BE2C (cell line): Measurements from ENCODE around the gene DENND1A.

Source experiments
- DNase-seq: peaks from one replicate; pipeline ENCODE4 v3.0.0-alpha.2; 2020
- H3K27me3 ChIP-seq: fragments of 250-450 bp; sonication (Bioruptor Pico); 2 replicates; pipeline ENCODE4 v1.5.1; 2020; ENCODE audit warnings: mild to moderate bottlenecking
- H3K36me3 ChIP-seq: fragments of 250-450 bp; sonication (Bioruptor Pico); 2 replicates; pipeline ENCODE4 v1.5.1; 2020; ENCODE audit warnings: mild to moderate bottlenecking
- H3K4me1 ChIP-seq: fragments of 250-450 bp; sonication (Bioruptor Pico); 2 replicates; pipeline ENCODE4 v1.5.1; 2020
- H3K4me3 ChIP-seq: 2 replicates; pipeline ENCODE4 v1.5.1; 2011; ENCODE audit warnings: low read depth, low read length
- H3K9me3 ChIP-seq: fragments of 250-450 bp; sonication (Bioruptor Pico); 2 replicates; pipeline ENCODE4 v1.5.1; 2020
- CTCF ChIP-seq: IDR thresholded peaks from 2 replicates; pipeline ENCODE4 v1.5.1; 2012; ENCODE audit warnings: mild to moderate bottlenecking, low read depth, low read length

DENND1A gene

GRCh38 chr9:123373447-123373923 lies 556.4 kb downstream of the DENND1A start:
- Histone ChIP-seq H3K9me3 (no peaks in the 10 kb centered on the region), H3K4me1 (peaks cover 16% of the 10 kb centered on the region), H3K4me3 (peak overlapping the region; percentile 20; the same call in 1 of the 2 replicates), H3K36me3 (no peaks in the 10 kb centered on the region), H3K27me3 (peaks cover 40% of the 10 kb centered on the region)
- DNase-seq, result no peak
- TF ChIP-seq CTCF, result no peak

- Histone ChIP-seq H3K4me3 (no peak overlapping the region), H3K9me3 (no peaks in the 10 kb centered on the region), H3K36me3 (no peaks in the 10 kb centered on the region), H3K27me3 (peaks cover 40% of the 10 kb centered on the region), H3K4me1 (peaks cover 11% of the 10 kb centered on the region)
- DNase-seq, result no peak
- TF ChIP-seq CTCF, result no peak
Measured at GRCh38 chr9:123372766-123373446, 557.0 kb downstream of the DENND1A start.

- H3K4me3 ChIP-seq, result no peak overlapping the region
- no peak for DNase-seq
- peaks cover 40% of the 10 kb centered on the region for H3K27me3 ChIP-seq
- TF ChIP-seq CTCF, result no peak
- H3K36me3 ChIP-seq, result no peaks in the 10 kb centered on the region
- no peaks in the 10 kb centered on the region for H3K9me3 ChIP-seq
- peaks cover 5% of the 10 kb centered on the region for H3K4me1 ChIP-seq
Measured at GRCh38 chr9:123371805-123372590, 557.9 kb downstream of the DENND1A start.

- H3K4me1 ChIP-seq, result peaks cover 4% of the 10 kb centered on the region
- H3K27me3 ChIP-seq, result peaks cover 40% of the 10 kb centered on the region
- H3K4me3 ChIP-seq, result no peak overlapping the region
- no peaks in the 10 kb centered on the region for H3K36me3 ChIP-seq
- no peak for DNase-seq
- H3K9me3 ChIP-seq, result no peaks in the 10 kb centered on the region
- TF ChIP-seq CTCF, result no peak
Measured at GRCh38 chr9:123371228-123371584, 558.7 kb downstream of the DENND1A start.

GRCh38 chr9:123370526-123371227 lies 559.2 kb downstream of the DENND1A start:
- no peak for TF ChIP-seq CTCF
- no peaks in the 10 kb centered on the region for H3K9me3 ChIP-seq
- H3K36me3 ChIP-seq, result no peaks in the 10 kb centered on the region
- H3K27me3 ChIP-seq, result peaks cover 40% of the 10 kb centered on the region
- DNase-seq, result no peak
- peaks cover under 1% of the 10 kb centered on the region for H3K4me1 ChIP-seq
- H3K4me3 ChIP-seq, result no peak overlapping the region
